OCI-LY7 (cell line): Measurements from ENCODE around the gene PLEKHJ1. TPM values are rescaled to one million over a fixed set of nuclear protein-coding genes. Genes with fewer than 3 reads are reported as not detected.

Source experiments
- BruUV-seq: library from RNA; stranded (reverse); fragments of 400-500 nt; replicated peaks from 2 replicates; lab custom pipeline; 2021; lab: Mats Ljungman, UMichigan
- CTCF ChIA-PET: fragments of 300-600 bp; sonication (Branson Sonifier 250); formaldehyde crosslinking; loops from one replicate; lab custom pipeline; 2022; ENCODE audit warnings: antibody characterized with exemption; ENCODE audit not compliant: unreplicated experiment; lab: Charles Lee
- POLR2A ChIA-PET: fragments of 300-600 bp; sonication (Branson Sonifier 250); formaldehyde crosslinking; loops from one replicate; lab custom pipeline; 2022; ENCODE audit warnings: antibody characterized with exemption; lab: Charles Lee
- DNase-seq: peaks from one replicate; pipeline ENCODE4 v3.0.0-alpha.2; 2015; ENCODE audit warnings: low spot score
- H2AFZ ChIP-seq: fragments of 200-600 bp; sonication (generic), shearing (Covaris generic); 2 replicates; pipeline ENCODE4 v1.6.1; 2014; ENCODE audit warnings: mild to moderate bottlenecking, antibody characterized with exemption, low read length, moderate library complexity
- H3K27ac ChIP-seq: fragments of 200-600 bp; sonication (generic); 2 replicates; pipeline ENCODE4 v1.5.1; 2014; ENCODE audit warnings: mixed run types, low read depth, mild to moderate bottlenecking, moderate library complexity, low read length, inconsistent platforms; ENCODE audit not compliant: poor library complexity, severe bottlenecking
- H3K36me3 ChIP-seq: fragments of 200-600 bp; sonication (generic); 2 replicates; pipeline ENCODE4 v1.6.1; 2014; ENCODE audit warnings: mild to moderate bottlenecking, antibody characterized with exemption, low read length, moderate library complexity, mixed read lengths; ENCODE audit not compliant: insufficient read depth
- H3K4me1 ChIP-seq: fragments of 200-600 bp; sonication (generic); 2 replicates; pipeline ENCODE4 v1.5.1; 2014; ENCODE audit warnings: mild to moderate bottlenecking, low read length; ENCODE audit not compliant: insufficient read depth, poor library complexity, severe bottlenecking
- H3K4me2 ChIP-seq: fragments of 200-600 bp; sonication (generic); 2 replicates; pipeline ENCODE4 v1.6.1; 2014; ENCODE audit warnings: mild to moderate bottlenecking, low read length
- H3K4me3 ChIP-seq: fragments of 200-600 bp; sonication (generic); 2 replicates; pipeline ENCODE4 v1.5.1; 2014; ENCODE audit warnings: mild to moderate bottlenecking, low read depth, low read length; ENCODE audit not compliant: poor library complexity, severe bottlenecking
- H3K79me2 ChIP-seq: fragments of 200-600 bp; sonication (generic); 2 replicates; pipeline ENCODE4 v1.6.1; 2016; ENCODE audit warnings: low read depth, mild to moderate bottlenecking, low read length, moderate library complexity, mixed read lengths; ENCODE audit not compliant: insufficient read depth
- H3K9me2 ChIP-seq: fragments of 200-600 bp; sonication (generic); 2 replicates; pipeline ENCODE4 v1.6.1; 2016; ENCODE audit warnings: mild to moderate bottlenecking, low read length, mixed read lengths; ENCODE audit not compliant: insufficient read depth
- H3K9me3 ChIP-seq: fragments of 200-600 bp; sonication (generic); 2 replicates; pipeline ENCODE4 v1.6.1; 2014; ENCODE audit warnings: mild to moderate bottlenecking, mixed run types, low read length, mixed read lengths
- H4K20me1 ChIP-seq: fragments of 200-600 bp; sonication (generic); 2 replicates; pipeline ENCODE4 v1.6.1; 2014; ENCODE audit warnings: mild to moderate bottlenecking, antibody characterized with exemption, low read length, moderate library complexity, mixed read lengths; ENCODE audit not compliant: insufficient read depth
- CTCF ChIP-seq: fragments of 200-600 bp; sonication (generic); conservative IDR thresholded peaks from 2 replicates; pipeline ENCODE4 v1.5.1; 2014; ENCODE audit warnings: mild to moderate bottlenecking, antibody characterized with exemption, low read length, moderate library complexity, mixed read lengths
- EZH2phosphoT487 ChIP-seq: fragments of 200-600 bp; sonication (generic); IDR thresholded peaks from 2 replicates; pipeline ENCODE4 v1.6.1; 2018; ENCODE audit warnings: low read depth, borderline replicate concordance, mild to moderate bottlenecking, mixed run types, antibody characterized with exemption, low read length, moderate library complexity, mixed read lengths
- intact Hi-C: fragments of 100-400 bp; cut with micrococcal nuclease; formaldehyde crosslinking; loops from one replicate; pipeline ENCODE4 v1.10.0; 2022; ENCODE audit not compliant: unreplicated experiment
- total RNA-seq, 2 experiments: library from RNA; depleted of rRNA in 1 of 2; stranded (reverse); fragments of >200 nt in 1 of 2; shearing (Covaris generic) in 1 of 2; gene quantifications; 2 replicates each; pipeline ENCODE4 v1.2.3, GENCODE V29; 2014 to 2022

PLEKHJ1 gene
- total RNA-seq, 2 experiments from 2014 or later = 129 to 205 TPM

DNA sequence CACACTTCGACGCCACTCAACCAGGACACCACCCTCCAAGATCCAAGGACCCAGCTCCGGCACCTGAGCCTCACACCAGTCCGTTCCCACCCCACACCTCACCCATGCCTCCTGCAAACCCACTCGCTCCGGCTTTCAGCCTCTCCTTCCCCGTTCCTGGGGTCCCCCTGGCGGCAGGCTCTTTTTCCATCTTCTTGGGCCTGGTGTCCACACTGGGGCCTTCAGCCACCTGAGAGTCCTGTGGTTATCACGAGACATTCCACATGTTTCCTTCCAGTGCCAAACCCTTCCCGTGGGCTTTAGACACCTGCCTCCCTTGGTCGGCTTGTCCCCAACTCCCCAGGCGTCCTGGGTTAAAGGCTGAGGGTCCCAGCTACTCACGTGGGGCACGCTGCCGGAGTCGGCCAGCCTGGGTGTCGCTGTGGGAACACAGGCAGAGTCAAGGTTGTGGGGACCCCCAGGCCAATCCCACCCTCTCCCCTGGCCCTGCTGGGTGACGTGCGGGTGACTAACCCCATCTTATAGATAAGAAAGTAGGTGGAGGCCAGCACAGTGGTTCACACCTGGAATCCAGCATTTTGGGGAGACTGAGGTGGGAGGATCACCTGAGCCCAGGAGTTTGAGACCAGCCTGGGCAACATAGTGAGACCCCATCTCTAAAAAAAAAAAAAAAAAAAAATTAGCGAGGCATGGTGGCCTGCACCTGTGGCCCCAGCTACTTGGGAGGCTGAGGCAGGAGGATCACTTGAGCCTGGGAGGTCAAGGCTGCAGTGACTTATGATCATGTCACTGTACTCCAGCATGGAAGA lies 18.1 kb upstream of the PLEKHJ1 start:
- Histone ChIP-seq H2AFZ (no peak overlapping the region), H3K4me1 (peaks cover 51% of the 10 kb centered on the region), H4K20me1 (no peaks in the 10 kb centered on the region), H3K9me3 (no peaks in the 10 kb centered on the region), H3K4me3 (no peak overlapping the region), H3K4me2 (0 out of 2 replicates have a peak overlapping the region, but pooled peaks have one; percentile 61), H3K9me2 (no peaks in the 10 kb centered on the region), H3K27ac (no peak overlapping the region), H3K79me2 (no peaks in the 10 kb centered on the region), H3K36me3 (peaks cover 5% of the 10 kb centered on the region; the same call in 1 of the 2 replicates)
- POLR2A ChIA-PET = interaction anchor here (1.1 kb wide), 1 partner anchor 18 kb away, joined by 4 read pairs; no protein-coding TSS in a partner anchor
- intact Hi-C loops = no loop called here
- CTCF ChIA-PET = interaction anchor here (0.6 kb wide), 1 partner anchor 20 kb away, joined by 4 read pairs; no protein-coding TSS in a partner anchor
- BruUV-seq = no TSS peak
- no peak for TF ChIP-seq EZH2phosphoT487
- no peak for TF ChIP-seq CTCF
- DNase-seq = no peak

DNA sequence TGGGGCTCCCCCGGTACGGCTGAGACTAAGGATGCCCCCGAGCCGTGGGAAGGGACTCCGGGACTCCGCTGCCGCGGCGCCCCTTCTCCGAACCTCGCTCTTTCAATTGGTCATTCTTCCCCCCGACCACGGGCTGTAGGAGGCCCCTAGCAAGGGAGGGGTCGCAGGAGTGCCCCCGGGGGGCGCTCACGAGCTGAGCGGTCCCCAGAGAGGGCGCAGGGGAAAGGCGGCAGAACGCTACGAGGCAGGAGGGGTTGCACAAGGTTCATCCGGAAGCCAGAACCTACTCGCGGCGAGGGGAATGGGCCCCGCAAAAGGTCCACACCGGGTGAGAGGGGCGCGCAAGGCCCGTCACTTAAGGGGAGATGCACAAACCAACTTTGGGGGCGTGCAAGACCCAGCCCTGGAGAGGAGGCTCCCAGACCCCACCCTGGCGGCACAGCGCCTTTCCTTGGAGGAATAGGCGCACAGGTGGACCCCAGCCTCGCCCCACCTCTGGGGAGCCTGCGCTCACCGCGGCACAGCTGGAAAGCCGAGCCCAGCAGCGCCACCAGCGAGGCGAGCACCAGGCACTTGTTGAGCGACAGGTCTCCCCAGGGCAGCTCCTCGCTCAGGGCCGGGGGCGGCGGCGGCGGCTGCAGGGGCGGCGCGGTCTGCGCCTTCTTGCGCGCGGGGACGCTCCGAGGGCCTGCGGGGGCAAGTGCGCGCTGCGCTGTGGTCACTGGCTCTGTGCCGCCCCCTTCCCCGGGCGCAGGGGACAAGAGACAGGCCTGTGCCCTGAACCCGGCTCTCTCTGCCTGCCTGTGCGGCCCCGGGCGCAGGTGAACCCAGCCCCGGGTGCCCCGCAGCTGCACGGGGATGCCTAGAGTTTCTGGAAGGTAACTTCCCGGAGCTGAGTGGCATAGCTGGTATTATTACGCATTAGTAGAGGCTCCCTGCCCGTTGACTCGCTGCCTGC lies 17.3 kb upstream of the PLEKHJ1 start:
- TF ChIP-seq CTCF (peak; percentile 76), EZH2phosphoT487 (no peak)
- H2AFZ ChIP-seq = no peak overlapping the region
- H3K4me2 ChIP-seq = peak overlapping the region; percentile 61
- H3K27ac ChIP-seq = no peak overlapping the region
- H3K9me3 ChIP-seq = no peaks in the 10 kb centered on the region
- H3K9me2 ChIP-seq = no peaks in the 10 kb centered on the region
- H4K20me1 ChIP-seq = no peaks in the 10 kb centered on the region
- H3K4me1 ChIP-seq = peaks cover 43% of the 10 kb centered on the region
- no TSS peak for BruUV-seq
- H3K79me2 ChIP-seq = no peaks in the 10 kb centered on the region
- DNase-seq = peak; percentile 78
- ChIA-PET POLR2A (interaction anchor here (1.0 kb wide), 1 partner anchor 15 kb away, joined by 3 read pairs; no protein-coding TSS in a partner anchor), CTCF (no interaction called here)
- peak overlapping the region; percentile 47 for H3K4me3 ChIP-seq
- peaks cover 10% of the 10 kb centered on the region for H3K36me3 ChIP-seq
- intact Hi-C loops = loop anchor here (1.0 kb wide), 1 partner anchor 20 kb away; no protein-coding TSS in a partner anchor
